KBM-7 (cell line): ENCODE measurements around the gene SLC2A2.

Source experiments
- DNase-seq: peaks from one replicate; pipeline ENCODE4 v3.0.0-alpha.2; 2015
- in situ Hi-C: fragments of 300-500 bp; cut with MboI; formaldehyde crosslinking; loops from 2 replicates; pipeline ENCODE4 v1.14.3; 2020; ENCODE audit warnings: low sequenced_read_pairs, low pct_unique_long_range_greater_than_20kb, mixed read lengths

The SLC2A2 gene

DNA sequence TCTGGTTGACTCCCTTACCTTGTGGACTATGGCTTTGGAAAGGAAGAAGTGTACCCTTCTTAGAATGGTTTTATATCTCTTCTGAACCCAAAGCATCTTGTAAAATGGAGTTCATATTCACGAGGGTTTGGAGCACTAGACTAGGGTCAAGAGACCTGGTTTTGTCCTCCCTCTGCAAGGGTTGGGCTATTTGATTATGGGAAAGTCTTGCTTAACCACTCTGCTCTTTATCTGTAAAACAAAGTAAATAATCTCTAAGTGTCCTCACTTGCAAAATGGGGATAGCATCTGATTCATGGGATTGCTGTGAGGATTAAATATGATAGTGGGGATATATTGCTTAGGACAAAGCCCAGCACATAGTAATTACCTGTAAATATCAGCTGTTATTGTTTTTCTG, 17.9 kb upstream of the SLC2A2 start:
- DNase-seq: no peak
- in situ Hi-C loops: no loop called here

DNA sequence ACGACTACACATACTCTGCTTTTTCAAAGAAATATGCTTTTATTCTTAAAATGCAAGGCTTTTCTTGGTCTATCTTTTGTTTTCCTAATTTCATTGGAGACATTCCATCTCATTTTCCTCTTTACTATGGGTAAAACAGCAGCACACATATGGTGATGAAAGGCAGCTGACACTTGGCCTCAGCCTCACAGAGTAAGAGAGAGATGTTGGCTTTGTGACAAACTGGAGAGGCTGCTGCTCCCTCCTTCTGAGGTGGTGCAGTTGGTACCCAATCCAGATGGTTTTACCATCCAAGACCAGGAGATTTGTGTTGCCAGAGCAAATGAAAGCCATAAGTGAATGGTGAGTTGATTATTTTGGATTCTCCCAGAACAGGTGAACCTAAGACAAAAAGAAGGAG, 13.2 kb upstream of the SLC2A2 start:
- in situ Hi-C loops: no loop called here

DNA sequence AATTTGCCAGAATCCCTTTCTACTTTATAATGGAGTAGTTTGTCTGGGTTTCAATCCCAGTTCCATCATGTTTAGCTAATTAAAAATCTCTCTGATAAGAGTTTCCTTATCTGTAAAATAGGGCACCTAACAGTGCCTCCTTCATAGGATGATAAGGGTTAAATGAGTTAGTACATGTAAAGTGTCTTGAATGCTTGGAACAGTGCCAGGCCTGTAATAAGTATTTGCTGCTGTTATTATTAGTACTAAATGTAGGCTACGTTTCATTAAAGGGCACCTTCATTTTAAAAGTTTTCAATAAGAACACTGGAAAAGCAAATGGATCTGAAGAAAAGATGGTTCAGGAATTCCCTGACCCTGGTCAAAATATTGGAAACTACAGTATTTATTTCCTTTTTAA, 11.8 kb upstream of the SLC2A2 start:
- DNase-seq: no peak
- in situ Hi-C loops: no loop called here

More for the DNA sequence above, 13.2 kb upstream of the SLC2A2 start:
- DNase-seq: no peak

DNA sequence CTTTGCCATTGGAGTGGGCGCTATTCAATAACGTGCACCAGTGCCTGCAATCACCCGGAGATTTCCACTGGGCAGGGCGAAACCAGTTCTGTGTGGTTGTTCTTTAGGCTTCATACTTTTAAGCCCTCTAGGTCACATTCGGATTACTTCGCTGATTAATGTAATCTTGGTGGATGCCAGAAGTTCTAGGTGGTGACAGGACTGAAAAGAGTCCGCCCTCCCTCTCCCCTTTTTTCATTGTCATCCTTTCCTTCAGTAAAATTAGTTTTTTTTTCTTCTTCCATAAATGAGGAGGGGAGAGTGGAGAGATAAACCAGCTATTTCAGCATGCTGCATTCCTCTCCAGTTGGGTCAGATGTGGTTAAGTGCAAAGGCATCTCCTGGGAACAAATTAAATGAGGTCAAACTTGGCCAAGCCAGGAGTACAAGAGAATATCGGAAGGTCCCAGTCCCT, 2.3 kb upstream of the SLC2A2 start:
- no peak for DNase-seq
- in situ Hi-C loops: no loop called here

DNA sequence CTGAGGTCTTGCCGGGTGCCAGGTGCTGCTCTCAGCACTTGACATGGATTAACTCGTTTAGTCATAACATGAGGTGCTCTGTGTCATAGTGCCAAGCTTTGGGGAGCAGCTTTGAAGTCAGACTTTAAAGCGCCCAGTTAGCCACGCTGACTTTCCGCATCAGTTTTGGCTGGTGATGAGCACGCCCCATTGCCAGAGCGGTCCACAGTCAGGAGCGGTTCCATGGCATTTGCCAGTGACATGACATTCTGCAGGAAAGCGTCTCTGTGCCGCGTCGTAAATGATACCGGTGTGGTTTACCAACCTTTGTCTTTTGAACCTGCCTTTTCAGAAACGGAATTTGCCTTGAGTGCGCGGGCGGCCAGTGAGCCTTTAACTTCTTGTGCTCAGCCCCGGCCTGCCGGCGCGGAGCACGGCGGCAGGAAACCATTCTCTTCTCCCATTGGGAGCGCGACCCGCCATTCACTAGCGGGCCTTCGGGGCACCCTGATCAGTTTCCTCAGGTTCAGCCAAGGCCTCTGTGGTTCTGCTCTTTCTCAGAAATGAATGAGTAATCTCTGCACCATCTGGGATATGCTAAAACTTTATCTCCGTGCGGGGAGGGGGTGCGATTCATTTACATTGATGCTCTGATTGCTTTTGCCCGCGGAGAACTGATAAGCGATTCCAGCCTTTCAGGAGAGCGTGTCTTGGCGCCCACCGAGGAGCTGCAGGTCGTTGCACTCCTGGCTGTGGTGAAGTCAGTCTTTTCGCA, 1.7 kb upstream of the SLC2A2 start:
- DNase-seq: peak; percentile 16
- in situ Hi-C loops: no loop called here

DNA sequence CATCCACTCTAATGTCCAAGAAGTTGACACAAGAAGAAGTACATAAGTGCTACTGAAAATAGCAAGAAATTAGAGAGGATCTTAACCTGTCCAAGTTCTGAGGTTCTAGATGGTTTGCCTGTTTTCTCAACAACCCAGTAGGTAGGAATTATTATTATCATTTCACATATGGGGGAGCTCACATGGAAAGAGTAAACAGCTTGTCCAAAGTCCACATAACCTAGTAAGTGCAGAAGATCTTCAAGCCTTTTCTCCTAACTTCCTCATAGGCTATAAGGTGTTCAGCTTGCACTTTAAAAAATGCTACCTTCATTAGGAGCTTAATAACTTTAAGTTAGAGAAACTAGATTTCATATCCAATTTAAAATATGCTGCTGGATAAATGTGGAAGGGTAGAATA, 3.0 kb downstream of the SLC2A2 start:
- DNase-seq: no peak
- in situ Hi-C loops: no loop called here

DNA sequence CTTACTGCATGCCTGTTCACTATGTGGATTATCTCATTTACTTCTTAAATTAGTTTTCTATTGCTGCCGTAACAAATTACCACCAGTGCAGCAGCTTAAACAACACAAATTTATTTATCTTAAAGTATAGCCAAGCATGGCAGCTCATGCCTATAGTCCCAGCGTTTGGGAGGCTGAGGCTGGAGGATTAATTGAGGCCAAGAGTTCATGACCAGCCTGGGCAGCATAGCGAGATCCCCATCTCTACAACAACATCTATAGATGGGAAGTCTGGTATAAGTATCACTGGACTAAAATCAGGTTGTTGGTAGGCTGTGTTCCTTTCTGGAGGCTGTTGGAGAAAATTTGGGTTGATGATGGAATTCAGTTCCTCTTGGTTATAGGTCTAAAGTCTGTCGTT, 5.1 kb downstream of the SLC2A2 start:
- no peak for DNase-seq
- in situ Hi-C loops: no loop called here

DNA sequence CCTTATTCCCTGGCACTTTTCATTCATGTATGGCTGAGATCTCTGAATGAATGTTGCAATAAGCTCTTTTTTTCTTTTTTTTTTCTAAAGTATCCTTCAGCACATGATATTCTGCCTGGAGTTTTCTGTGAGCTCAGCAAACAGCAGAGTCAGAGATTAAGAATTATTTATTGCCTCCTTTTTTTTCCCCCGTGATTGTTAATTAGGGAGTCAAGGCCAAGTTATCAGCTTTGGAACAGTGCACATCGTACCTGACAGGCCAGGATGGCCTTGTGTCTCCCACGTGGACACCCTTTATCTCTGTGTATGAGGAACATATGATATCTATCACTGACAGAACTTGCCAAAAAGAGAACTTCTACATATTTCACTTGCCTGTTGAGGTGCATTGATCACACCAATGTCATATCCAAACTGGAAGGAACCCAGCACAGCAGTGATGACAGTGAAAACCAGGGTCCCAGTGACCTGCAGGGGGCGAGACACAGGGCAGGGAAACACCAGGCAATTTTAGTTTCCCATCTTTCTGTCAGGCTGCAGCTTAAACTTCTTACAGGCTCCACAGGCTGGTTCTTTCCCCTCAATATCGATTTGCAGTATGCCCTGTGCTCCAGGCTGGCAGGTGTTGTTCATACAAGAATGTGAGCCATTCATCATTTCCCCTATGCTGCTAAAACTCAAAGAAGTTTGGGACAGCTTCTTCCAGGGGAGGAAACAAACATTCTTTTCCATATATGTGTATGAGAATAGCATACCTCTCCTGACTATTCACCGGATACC, 8.2 kb downstream of the SLC2A2 start:
- in situ Hi-C loops: no loop called here
- no peak for DNase-seq

DNA sequence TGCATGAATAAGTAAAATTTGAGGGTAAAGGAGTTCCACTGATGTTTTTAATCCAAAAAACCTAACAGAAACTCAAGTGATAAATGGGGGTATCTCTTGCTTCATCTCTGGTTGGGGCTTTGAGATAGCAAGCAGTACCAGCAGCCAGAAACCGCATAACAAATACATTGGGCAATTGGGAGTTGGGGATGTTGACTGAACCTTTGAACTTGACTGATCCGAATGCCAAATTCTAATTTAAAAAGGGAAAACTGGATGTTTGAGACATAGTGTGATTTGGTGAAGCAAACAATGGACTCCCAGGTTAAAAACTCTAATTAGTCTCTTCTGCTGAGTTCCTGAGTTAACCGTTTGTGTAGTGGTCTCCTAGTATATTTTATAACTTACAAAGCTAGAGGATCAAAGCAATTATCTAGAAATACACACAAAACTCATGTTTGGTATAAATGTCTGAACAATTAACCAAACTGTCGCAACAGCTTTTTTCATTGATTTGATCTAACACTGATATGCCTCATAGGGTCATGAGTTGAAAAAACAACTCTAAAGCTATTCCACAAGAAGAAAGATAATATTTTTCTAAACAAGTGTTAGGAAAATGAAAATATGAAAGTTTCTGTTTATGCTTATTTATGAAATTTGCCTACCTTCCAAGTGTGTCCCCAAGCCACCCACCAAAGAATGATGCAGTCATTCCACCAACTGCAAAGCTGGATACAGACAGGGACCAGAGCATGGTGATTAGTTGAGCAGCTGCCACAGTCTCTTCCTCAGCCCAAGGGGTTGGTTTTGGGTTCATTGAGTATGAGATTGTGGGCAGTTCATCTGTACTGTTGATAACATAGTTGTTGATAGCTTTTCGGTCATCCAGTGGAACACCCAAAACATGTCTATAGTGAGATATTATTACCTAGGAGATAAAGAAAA, 12.4 kb downstream of the SLC2A2 start:
- in situ Hi-C loops: no loop called here
- no peak for DNase-seq

DNA sequence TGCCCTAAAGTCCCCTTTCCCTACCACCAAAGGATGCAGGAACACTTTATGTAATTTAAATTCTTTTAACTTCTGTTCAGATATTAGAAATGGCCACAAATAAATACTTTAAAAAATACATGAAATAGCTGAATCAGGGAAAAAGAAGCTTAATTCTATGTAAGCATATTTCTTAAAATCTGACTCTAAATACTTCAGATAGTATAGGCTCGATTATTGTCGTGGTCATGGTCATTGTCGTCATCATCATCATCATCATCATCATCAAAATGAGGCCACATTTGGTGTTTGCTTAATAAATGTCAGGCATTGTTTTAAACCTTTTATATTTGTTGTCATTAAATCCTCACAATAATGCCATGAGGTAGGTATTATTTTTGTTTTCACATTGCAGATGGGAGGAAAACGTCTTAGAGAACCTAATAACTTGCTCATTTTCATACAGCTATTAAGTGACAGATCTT, 14.6 kb downstream of the SLC2A2 start:
- no peak for DNase-seq
- in situ Hi-C loops: no loop called here

DNA sequence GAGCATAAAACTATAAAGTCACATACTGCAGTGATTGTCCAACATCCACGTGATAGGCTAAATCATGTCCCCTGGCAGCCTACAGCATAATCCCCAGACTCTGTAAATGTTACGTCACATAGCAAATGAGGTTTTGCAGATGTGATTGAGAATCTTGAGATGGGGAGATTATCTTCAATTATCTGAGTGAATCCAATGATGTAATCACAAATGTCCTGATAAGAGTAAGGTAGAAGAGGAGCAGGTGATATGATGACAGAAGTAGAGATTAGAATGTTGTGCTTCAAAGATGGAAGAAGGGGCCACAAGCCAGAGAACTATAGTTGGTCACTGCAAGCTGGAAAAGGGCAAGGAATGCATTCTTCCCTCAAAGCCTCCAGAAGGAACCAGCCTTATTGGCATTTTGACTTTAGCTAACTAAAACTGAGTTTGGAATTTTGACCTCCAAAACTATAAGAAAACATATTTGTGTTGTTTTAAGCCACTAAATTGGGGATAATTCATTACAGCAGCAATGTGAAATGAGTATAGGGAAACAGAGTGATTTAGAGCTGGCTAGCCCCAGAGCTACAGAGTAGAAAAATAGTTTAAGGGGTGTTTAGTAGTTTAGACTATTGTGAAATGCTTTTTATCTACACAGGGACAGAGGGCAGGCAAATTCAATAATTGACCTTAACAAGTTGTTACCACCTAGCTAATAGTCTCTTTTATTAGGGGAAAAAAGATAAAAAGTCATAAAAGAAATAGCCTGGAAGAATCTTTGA, 15.2 kb downstream of the SLC2A2 start:
- no peak for DNase-seq
- in situ Hi-C loops: no loop called here

DNA sequence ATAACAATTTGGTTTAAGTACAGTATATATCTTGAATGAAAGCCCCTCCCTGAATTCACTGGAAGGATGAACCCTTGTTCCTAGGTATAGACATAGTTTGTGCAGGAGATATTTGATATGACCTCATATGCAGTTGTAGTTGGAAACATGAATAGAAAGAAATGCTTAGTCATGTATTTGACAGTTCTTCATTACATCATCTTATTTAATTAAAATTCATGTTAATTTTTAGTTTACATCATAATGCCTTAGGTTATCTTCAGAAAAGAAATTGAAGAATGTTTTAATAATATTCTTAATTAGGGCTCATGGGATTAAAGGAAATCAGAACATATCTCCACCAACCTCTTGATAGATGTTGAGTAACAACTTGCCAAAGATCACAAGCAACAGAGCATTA, 19.2 kb downstream of the SLC2A2 start:
- no peak for DNase-seq
- in situ Hi-C loops: no loop called here

DNA sequence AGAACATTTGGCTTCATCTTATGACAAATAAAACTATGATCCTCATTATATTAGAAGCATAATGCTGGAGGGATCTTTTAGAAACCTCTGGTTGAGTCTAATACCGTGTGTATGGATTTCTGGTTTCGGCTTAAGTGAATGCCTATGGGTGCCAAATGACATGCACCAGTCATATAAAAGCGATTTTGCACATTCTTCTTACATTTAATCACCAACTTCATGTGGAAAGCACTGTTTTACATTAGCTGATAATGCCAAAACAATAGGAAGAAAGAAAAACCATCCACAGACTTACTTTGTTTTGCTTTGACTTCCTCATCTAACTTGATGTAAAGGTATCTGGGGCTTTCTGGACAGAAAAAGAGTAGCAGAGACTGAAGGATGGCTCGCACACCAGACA, 20.9 kb downstream of the SLC2A2 start:
- no peak for DNase-seq
- in situ Hi-C loops: no loop called here

DNA sequence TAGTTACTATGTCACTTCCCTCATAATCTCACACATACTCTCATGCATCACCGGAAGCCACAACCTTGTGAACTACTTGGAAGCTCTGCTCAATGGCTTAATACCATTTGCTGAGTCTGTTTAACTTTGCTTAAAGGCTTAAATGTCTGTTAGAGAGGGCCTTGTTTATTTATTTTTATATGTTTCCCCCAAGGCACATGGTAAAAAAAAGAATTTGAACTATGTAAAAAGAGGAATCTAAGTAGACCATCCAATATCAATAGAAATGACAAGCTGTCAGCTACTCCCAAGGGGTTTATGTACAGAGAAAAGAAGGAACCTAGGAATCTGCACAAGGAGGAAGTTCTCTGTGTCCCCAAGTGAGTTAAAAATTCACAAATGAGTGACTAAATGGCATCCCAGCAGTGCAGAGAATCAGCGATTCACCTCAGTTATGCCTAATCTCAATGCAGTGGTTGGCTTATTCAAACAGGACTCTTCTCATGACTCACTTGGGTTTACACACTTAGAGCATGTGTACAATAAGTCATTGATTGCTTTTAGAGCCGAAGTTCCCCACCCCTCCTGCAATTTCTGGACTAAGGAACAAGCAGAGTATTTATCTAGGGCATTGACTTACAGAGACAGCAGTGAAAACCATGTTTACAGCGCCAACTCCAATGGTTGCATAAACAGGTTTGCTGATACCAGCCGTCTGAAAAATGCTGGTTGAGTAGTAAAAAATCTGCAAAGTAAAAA, 24.4 kb downstream of the SLC2A2 start:
- peak; percentile 79 for DNase-seq
- in situ Hi-C loops: no loop called here

DNA sequence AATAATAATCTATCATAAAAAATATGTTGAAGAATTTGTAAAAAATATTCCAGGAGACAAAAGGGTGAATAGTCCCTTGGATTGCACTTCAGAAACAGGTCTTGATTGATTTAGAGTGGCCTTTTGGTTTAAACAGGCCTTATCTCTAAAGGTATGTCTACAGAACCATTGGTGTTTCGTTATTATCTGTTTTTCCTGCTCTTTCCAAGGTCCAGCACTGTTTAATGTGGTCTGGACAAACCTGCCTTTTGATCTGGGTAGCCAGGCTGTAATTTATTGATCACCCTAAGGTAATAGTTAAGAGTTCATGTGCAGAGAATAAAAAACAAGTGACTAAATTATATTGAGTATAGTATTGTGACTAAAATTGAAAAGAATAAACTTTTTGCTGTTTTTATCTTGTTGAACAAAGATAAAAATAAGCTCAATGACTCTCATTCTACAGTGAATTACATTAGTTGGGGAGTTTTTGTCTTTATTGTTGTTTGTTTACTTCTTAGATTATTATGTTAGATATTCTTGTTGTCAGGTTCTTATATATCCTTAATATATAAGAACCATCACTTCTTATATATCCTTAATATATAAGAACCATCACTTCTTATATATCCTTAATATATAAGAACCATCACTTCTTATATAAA, 25.1 kb downstream of the SLC2A2 start:
- no peak for DNase-seq
- in situ Hi-C loops: no loop called here

DNA sequence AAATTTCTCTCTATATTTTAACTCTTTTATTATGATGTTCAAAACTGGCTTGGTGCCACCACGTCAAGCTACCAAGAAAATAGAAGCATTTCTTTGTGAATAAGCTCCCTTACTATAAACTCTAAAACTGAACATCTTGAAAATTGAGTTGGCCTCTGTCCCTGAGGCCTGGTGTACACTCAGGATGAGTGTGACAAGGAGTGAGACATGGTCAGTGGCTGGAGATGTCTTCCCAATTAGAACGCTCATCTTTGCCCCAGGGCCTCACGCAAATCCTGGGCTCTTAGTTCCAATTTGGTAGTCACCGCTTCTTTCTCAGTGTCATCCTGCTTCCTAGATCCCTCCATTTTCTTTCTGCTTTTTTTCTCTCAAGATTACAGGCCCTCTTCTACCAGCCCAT, 26.2 kb downstream of the SLC2A2 start:
- no peak for DNase-seq
- in situ Hi-C loops: no loop called here

DNA sequence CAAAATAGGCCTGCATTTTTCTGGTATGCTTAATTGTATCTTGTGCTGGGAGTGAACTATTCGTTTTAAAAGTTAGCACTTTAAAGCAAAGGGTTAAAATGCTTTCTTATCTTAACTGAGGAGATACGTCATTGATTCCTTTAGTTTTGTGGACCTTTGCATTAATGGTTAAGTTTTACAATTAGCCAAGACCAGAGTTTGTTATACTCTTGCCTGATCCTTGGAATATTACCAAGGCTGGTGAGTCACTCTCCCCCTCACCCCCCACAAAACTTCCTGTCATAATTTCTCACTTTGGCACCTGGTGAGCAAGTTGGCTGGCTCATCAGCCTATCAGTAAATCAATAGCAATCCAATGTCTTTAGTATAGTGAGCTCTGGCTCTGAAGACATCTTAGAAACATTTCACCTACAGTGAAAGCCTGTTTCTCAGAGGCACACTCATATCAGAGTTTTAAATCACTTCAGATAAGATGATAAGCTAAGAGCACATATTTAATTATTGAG, 26.7 kb downstream of the SLC2A2 start:
- peak; percentile 34 for DNase-seq
- in situ Hi-C loops: no loop called here
